ENCODE measurements around the gene TSPEAR. TPM values are rescaled to one million over a fixed set of nuclear protein-coding genes. Genes with fewer than 3 reads are reported as not detected.
A peak's percentile ranks its signal among the peaks of the same experiment; 100 is the strongest.

TSPEAR gene
- total RNA-seq, 2 experiments from 2014 or later, result not detected

DNA sequence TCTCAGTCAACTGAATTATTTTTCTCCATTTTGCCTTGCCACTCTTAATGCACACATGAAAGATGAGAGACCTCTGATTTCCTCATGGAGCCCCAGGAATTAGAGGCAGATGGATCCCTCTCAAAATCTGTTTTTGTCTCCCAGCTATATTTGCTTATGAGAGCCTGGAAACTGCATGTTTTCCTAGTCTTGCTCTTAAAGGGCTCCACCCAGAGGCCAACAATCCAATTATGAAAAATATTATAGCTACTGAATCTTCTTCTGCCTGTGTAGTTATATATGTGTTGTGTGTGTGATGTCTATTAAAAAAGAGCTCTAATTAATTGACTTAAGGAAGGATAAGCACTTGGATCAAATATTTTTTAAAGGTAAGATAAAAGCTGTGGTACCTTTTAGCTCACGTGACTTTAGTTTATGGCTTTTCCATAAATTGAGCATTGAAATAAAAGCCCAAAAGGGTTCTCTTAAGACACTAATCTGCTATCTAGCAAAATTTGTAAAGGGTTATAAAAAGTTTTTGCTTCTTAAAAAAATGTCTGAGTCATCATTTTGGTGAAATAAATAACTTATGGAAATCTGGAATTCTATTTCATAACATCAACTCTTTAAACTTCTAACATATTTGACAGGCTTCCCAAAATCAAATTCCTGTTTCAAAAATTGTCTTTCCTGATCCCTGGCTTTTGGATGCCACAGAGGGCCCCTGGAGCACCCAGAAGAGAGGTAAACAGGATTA, 31.2 kb upstream of the TSPEAR start:
- intact Hi-C loops (cut with micrococcal nuclease; ENCODE audit: unreplicated experiment), result no loop called here
- H3K27ac ChIP-seq (ENCODE audit: low read depth, low read length, poor library complexity, severe bottlenecking), result no peak overlapping the region
- POLR2A ChIA-PET, result no interaction called here
- H3K4me1 ChIP-seq (ENCODE audit: insufficient read depth, low read length, poor library complexity, severe bottlenecking), result no peaks in the 10 kb centered on the region
- no peak overlapping the region for H2AFZ ChIP-seq (ENCODE audit: low read length)
- no peaks in the 10 kb centered on the region for H3K36me3 ChIP-seq (ENCODE audit: insufficient read depth, low read length)
- peak; percentile 10 for DNase-seq (ENCODE audit: low spot score)
- peaks cover 10% of the 10 kb centered on the region for H3K9me3 ChIP-seq (ENCODE audit: low read length)
- no peak overlapping the region for H3K4me2 ChIP-seq (ENCODE audit: low read length)
- CTCF ChIA-PET (ENCODE audit: unreplicated experiment), result no interaction called here
- TF ChIP-seq CTCF (conservative IDR thresholded peaks at IDR 0.05; ENCODE audit: low read length), result peak; percentile 62
- no peak for TF ChIP-seq EZH2phosphoT487 (IDR thresholded peaks at IDR 0.05; ENCODE audit: borderline replicate concordance, low read depth, low read length)
- no TSS peak for BruUV-seq (replicated peaks)
- H4K20me1 ChIP-seq (ENCODE audit: insufficient read depth, low read length), result no peaks in the 10 kb centered on the region
- H3K4me3 ChIP-seq (ENCODE audit: low read depth, low read length, poor library complexity, severe bottlenecking), result no peak overlapping the region
- H3K79me2 ChIP-seq (ENCODE audit: insufficient read depth, low read depth, low read length), result no peaks in the 10 kb centered on the region
- H3K9me2 ChIP-seq (ENCODE audit: insufficient read depth, low read length), result no peaks in the 10 kb centered on the region

DNA sequence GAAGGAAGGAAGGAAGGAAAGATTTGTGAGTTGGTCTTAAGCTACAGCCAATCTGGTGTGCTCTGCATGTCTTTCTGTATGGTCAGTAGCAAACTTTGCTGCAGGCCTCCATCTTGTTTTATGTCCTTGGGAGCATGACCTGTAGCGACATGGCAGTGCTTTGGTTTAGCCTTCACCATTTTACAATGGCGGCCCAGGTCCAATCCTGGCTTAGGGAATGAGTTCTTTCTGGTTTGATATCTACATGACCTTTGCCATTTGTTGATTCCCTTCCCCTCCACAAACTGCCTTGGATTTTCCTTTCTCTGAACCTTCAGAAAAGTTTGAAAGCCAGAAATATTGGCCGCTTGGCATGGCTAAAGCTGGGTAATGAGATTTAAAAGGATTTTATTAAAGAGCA, 30.5 kb upstream of the TSPEAR start:
- intact Hi-C loops (cut with micrococcal nuclease; ENCODE audit: unreplicated experiment), result no loop called here
- Histone ChIP-seq H3K4me1 (ENCODE audit: insufficient read depth, low read length, poor library complexity, severe bottlenecking) (no peaks in the 10 kb centered on the region), H3K9me3 (ENCODE audit: low read length) (peaks cover 10% of the 10 kb centered on the region), H3K36me3 (ENCODE audit: insufficient read depth, low read length) (no peaks in the 10 kb centered on the region), H4K20me1 (ENCODE audit: insufficient read depth, low read length) (no peaks in the 10 kb centered on the region), H3K4me3 (ENCODE audit: low read depth, low read length, poor library complexity, severe bottlenecking) (no peak overlapping the region), H3K79me2 (ENCODE audit: insufficient read depth, low read depth, low read length) (no peaks in the 10 kb centered on the region), H3K27ac (ENCODE audit: low read depth, low read length, poor library complexity, severe bottlenecking) (no peak overlapping the region), H3K4me2 (ENCODE audit: low read length) (no peak overlapping the region), H3K9me2 (ENCODE audit: insufficient read depth, low read length) (no peaks in the 10 kb centered on the region), H2AFZ (ENCODE audit: low read length) (no peak overlapping the region)
- POLR2A ChIA-PET, result no interaction called here
- DNase-seq (ENCODE audit: low spot score), result no peak
- no TSS peak for BruUV-seq (replicated peaks)
- CTCF ChIA-PET (ENCODE audit: unreplicated experiment), result no interaction called here
- TF ChIP-seq EZH2phosphoT487 (IDR thresholded peaks at IDR 0.05; ENCODE audit: borderline replicate concordance, low read depth, low read length) (no peak), CTCF (conservative IDR thresholded peaks at IDR 0.05; ENCODE audit: low read length) (no peak)

DNA sequence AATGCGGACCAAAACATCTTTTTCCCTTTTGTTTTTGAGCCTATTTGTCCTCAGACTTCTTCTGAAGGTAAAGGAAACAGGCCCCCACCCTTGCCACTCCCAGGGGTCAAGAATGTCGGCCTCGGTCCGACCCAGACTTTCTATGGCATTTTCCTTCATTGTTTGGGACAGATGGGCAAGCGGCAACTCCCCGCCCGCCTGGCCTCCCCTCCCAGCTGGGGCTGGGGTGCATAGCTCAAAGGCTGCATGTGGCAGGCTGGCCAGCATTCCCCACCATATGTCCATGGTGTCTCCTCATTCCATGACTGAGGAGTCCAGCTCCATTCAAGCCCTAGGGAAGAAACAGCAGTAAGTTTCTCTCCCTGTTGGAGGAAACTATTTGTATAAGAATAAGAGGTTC, 29.4 kb upstream of the TSPEAR start:
- no peaks in the 10 kb centered on the region for H3K36me3 ChIP-seq (ENCODE audit: insufficient read depth, low read length)
- CTCF ChIA-PET (ENCODE audit: unreplicated experiment), result no interaction called here
- H3K4me3 ChIP-seq (ENCODE audit: low read depth, low read length, poor library complexity, severe bottlenecking), result no peak overlapping the region
- intact Hi-C loops (cut with micrococcal nuclease; ENCODE audit: unreplicated experiment), result no loop called here
- H3K4me1 ChIP-seq (ENCODE audit: insufficient read depth, low read length, poor library complexity, severe bottlenecking), result no peaks in the 10 kb centered on the region
- no peaks in the 10 kb centered on the region for H4K20me1 ChIP-seq (ENCODE audit: insufficient read depth, low read length)
- TF ChIP-seq EZH2phosphoT487 (IDR thresholded peaks at IDR 0.05; ENCODE audit: borderline replicate concordance, low read depth, low read length) (no peak), CTCF (conservative IDR thresholded peaks at IDR 0.05; ENCODE audit: low read length) (no peak)
- BruUV-seq (replicated peaks), result no TSS peak
- POLR2A ChIA-PET, result no interaction called here
- H3K79me2 ChIP-seq (ENCODE audit: insufficient read depth, low read depth, low read length), result no peaks in the 10 kb centered on the region
- DNase-seq (ENCODE audit: low spot score), result no peak
- no peak overlapping the region for H2AFZ ChIP-seq (ENCODE audit: low read length)
- H3K9me3 ChIP-seq (ENCODE audit: low read length), result peaks cover 10% of the 10 kb centered on the region
- H3K9me2 ChIP-seq (ENCODE audit: insufficient read depth, low read length), result no peaks in the 10 kb centered on the region
- no peak overlapping the region for H3K27ac ChIP-seq (ENCODE audit: low read depth, low read length, poor library complexity, severe bottlenecking)
- no peak overlapping the region for H3K4me2 ChIP-seq (ENCODE audit: low read length)

Data from OCI-LY7 (cell line).